Endodermal cell (in vitro differentiated cells): ENCODE measurements around the gene INSYN2B. TPM values are rescaled to one million over a fixed set of nuclear protein-coding genes. Genes with fewer than 3 reads are reported as not detected.

Experiments used
- DNase-seq: peaks from one replicate; pipeline ENCODE4 v3.0.0-alpha.2; 2017
- H3K27ac ChIP-seq: 2 replicates; pipeline ENCODE4 v1.5.1; 2013; ENCODE audit warnings: mild to moderate bottlenecking, low read depth, low read length, moderate library complexity
- H3K27me3 ChIP-seq: 2 replicates; pipeline ENCODE4 v1.6.1; 2013; ENCODE audit warnings: mild to moderate bottlenecking, low read length, moderate library complexity; ENCODE audit not compliant: insufficient read depth, control insufficient read depth, poor library complexity, severe bottlenecking
- H3K36me3 ChIP-seq: 2 replicates; pipeline ENCODE4 v1.7.0; 2013; ENCODE audit warnings: mild to moderate bottlenecking, low read length, moderate library complexity; ENCODE audit not compliant: control insufficient read depth, insufficient read depth
- H3K4me1 ChIP-seq: one replicate; pipeline ENCODE4 v1.7.0; 2013; ENCODE audit warnings: low read length; ENCODE audit not compliant: control insufficient read depth, insufficient read depth
- H3K4me3 ChIP-seq: 2 replicates; pipeline ENCODE4 v1.5.1; 2013; ENCODE audit warnings: mild to moderate bottlenecking, low read length, moderate library complexity
- H3K9ac ChIP-seq: 2 replicates; pipeline ENCODE4 v1.6.1; 2013; ENCODE audit warnings: mild to moderate bottlenecking, low read length, moderate library complexity; ENCODE audit not compliant: poor library complexity, severe bottlenecking; ENCODE audit errors: extremely low read depth
- H3K9me3 ChIP-seq: 2 replicates; pipeline ENCODE4 v1.6.1; 2013; ENCODE audit warnings: mild to moderate bottlenecking, low read length, moderate library complexity; ENCODE audit not compliant: control insufficient read depth
- H3K27ac Mint-ChIP-seq: 2 replicates; pipeline ENCODE4 v1.8.0; 2020; ENCODE audit warnings: mixed read lengths
- H3K27me3 Mint-ChIP-seq: 2 replicates; pipeline ENCODE4 v1.8.0; 2021; ENCODE audit warnings: mild to moderate bottlenecking, mixed read lengths; ENCODE audit not compliant: insufficient read depth
- H3K36me3 Mint-ChIP-seq: 2 replicates; pipeline ENCODE4 v1.8.0; 2020; ENCODE audit warnings: low read depth, mixed read lengths
- H3K4me1 Mint-ChIP-seq: 2 replicates; pipeline ENCODE4 v1.8.0; 2020; ENCODE audit warnings: mixed read lengths
- H3K4me3 Mint-ChIP-seq: 2 replicates; pipeline ENCODE4 v1.8.0; 2020; ENCODE audit warnings: mild to moderate bottlenecking, moderate library complexity, mixed read lengths
- H3K9me3 Mint-ChIP-seq: 2 replicates; pipeline ENCODE4 v1.8.0; 2020; ENCODE audit warnings: mild to moderate bottlenecking, mixed read lengths
- CTCF ChIP-seq: fragments of 200-600 bp; sonication (generic); conservative IDR thresholded peaks from 2 replicates; pipeline ENCODE4 v1.5.0; 2021; ENCODE audit warnings: antibody characterized with exemption, mild to moderate bottlenecking
- WGBS, 2 experiments: methylation state at CpG; one replicate each; pipeline versions ENCODE4 v1.1.5 to v1.1.7; 2013; ENCODE audit warnings: missing lambda C conversion rate in 2 of 2, mixed read lengths in 1 of 2; ENCODE audit not compliant: insufficient coverage in 1 of 2, insufficient read length in 1 of 2; 5-methylcytosine and 5-hydroxymethylcytosine counted together
- total RNA-seq, 2 donors: library from RNA; stranded (reverse); fragmentation: NEBNext Ultra II Directional in 1 of 2; extraction: Animal tissue kit (Norgen Biotek cat#: 25700) in 1 of 2; gene quantifications; 2 replicates in 1 of 2; 3 replicates in 1 of 2; pipeline ENCODE4 v1.2.1, GENCODE V29; 2021

Gene INSYN2B
- total RNA-seq, 2 donors from 2014 or later = not detected

- H3K27ac Mint-ChIP-seq = no peak overlapping the region
- Histone ChIP-seq H3K9ac (no peak overlapping the region), H3K4me3 (no peak overlapping the region), H3K9me3 (peaks cover 24% of the 10 kb centered on the region), H3K27me3 (no peaks in the 10 kb centered on the region), H3K27ac (no peak overlapping the region), H3K4me1 (no peaks in the 10 kb centered on the region), H3K36me3 (no peaks in the 10 kb centered on the region)
- H3K36me3 Mint-ChIP-seq = no peaks in the 10 kb centered on the region
- H3K4me3 Mint-ChIP-seq = no peak overlapping the region
- no peaks in the 10 kb centered on the region for H3K4me1 Mint-ChIP-seq
- DNase-seq = no peak
- TF ChIP-seq CTCF = peak; percentile 73
- peaks cover 30% of the 10 kb centered on the region for H3K9me3 Mint-ChIP-seq
- 98 to 100% methylated on average over 1 to 2 of the region's 2 CpGs for WGBS, 2 experiments
- no peaks in the 10 kb centered on the region for H3K27me3 Mint-ChIP-seq
Observed at GRCh38 chr5:169850409-169850808, 129.9 kb downstream of the INSYN2B start.

- Histone ChIP-seq H3K4me1 (no peaks in the 10 kb centered on the region), H3K36me3 (no peaks in the 10 kb centered on the region), H3K9ac (no peak overlapping the region), H3K4me3 (no peak overlapping the region), H3K27ac (no peak overlapping the region), H3K27me3 (no peaks in the 10 kb centered on the region), H3K9me3 (peaks cover 18% of the 10 kb centered on the region)
- Mint-ChIP-seq H3K27me3 (no peaks in the 10 kb centered on the region), H3K4me3 (no peak overlapping the region), H3K4me1 (no peaks in the 10 kb centered on the region), H3K27ac (no peak overlapping the region), H3K36me3 (no peaks in the 10 kb centered on the region), H3K9me3 (peaks cover 30% of the 10 kb centered on the region)
- no peak for DNase-seq
- TF ChIP-seq CTCF = no peak
- 79% methylated on average over 2 of the region's 2 CpGs; no CpG with 5 or more reads in 1 of the 2 experiments for WGBS, 2 experiments
Observed at GRCh38 chr5:169848792-169849191, 131.5 kb downstream of the INSYN2B start.

- no peak overlapping the region for H3K4me3 ChIP-seq
- H3K9ac ChIP-seq = no peak overlapping the region
- Mint-ChIP-seq H3K4me3 (no peak overlapping the region), H3K36me3 (no peaks in the 10 kb centered on the region), H3K4me1 (no peaks in the 10 kb centered on the region), H3K27me3 (no peaks in the 10 kb centered on the region), H3K9me3 (peaks cover 28% of the 10 kb centered on the region), H3K27ac (no peak overlapping the region)
- 94 to 95% methylated on average over 2 to 3 of the region's 3 CpGs for WGBS, 2 experiments
- no peak for DNase-seq
- TF ChIP-seq CTCF = no peak
- H3K36me3 ChIP-seq = no peaks in the 10 kb centered on the region
- H3K9me3 ChIP-seq = peaks cover 18% of the 10 kb centered on the region
- no peak overlapping the region for H3K27ac ChIP-seq
- H3K27me3 ChIP-seq = no peaks in the 10 kb centered on the region
- H3K4me1 ChIP-seq = no peaks in the 10 kb centered on the region
Observed at GRCh38 chr5:169848271-169848670, 132.0 kb downstream of the INSYN2B start.
